Endothelial cell of umbilical vein (primary cell): ENCODE measurements around the gene CKB. TPM values are rescaled to one million over a fixed set of nuclear protein-coding genes. Genes with fewer than 3 reads are reported as not detected.

Experiments used
- BruUV-seq: library from RNA; stranded (reverse); fragments of 400-500 nt; replicated peaks from 2 replicates; lab custom pipeline; 2021; lab: Mats Ljungman, UMichigan
- CTCF ChIA-PET: fragments of 300-600, 350-600 bp; sonication (Branson Sonifier 250); formaldehyde crosslinking; loops from one replicate; lab custom pipeline; 2021; ENCODE audit warnings: antibody characterized with exemption, inconsistent platforms; lab: Charles Lee
- POLR2A ChIA-PET: fragments of 300-600, 350-600 bp; sonication (Branson Sonifier 250); formaldehyde crosslinking; loops from one replicate; lab custom pipeline; 2021; ENCODE audit warnings: antibody characterized with exemption, inconsistent platforms; lab: Charles Lee
- DNase-seq: peaks from one replicate; pipeline ENCODE4 v3.0.0-alpha.2; 2011; ENCODE audit warnings: low read depth, low spot score
- FAIRE-seq: peaks from 2 replicates; lab custom pipeline; 2011; peaks lifted over from hg19 to GRCh38; lab: Jason Lieb, UNC
- H2AFZ ChIP-seq: 2 replicates; pipeline ENCODE4 v1.6.0; 2012; ENCODE audit warnings: low read depth, low read length, control low read depth, inconsistent platforms
- H3K27ac ChIP-seq: 2 replicates; pipeline ENCODE4 v1.5.1; 2011; ENCODE audit warnings: low read depth, mild to moderate bottlenecking, control low read depth, low read length, moderate library complexity; ENCODE audit not compliant: insufficient read depth
- H3K27me3 ChIP-seq, 2 experiments: 2 replicates each; pipeline versions ENCODE4 v1.6.0 to v1.6.1; 2011; ENCODE audit warnings: low read length in 2 of 2, mixed read lengths in 1 of 2; ENCODE audit not compliant: control insufficient read depth in 2 of 2, insufficient read depth in 2 of 2
- H3K36me3 ChIP-seq, 2 experiments: 2 replicates in 1 of 2; 3 replicates in 1 of 2; pipeline ENCODE4 v1.5.1; 2011; ENCODE audit warnings: low read length in 2 of 2, mild to moderate bottlenecking in 1 of 2, moderate library complexity in 1 of 2; ENCODE audit not compliant: control insufficient read depth in 2 of 2, insufficient read depth in 2 of 2; ENCODE audit errors: extremely low read depth in 1 of 2
- H3K4me1 ChIP-seq: 3 replicates; pipeline ENCODE4 v1.5.1; 2011; ENCODE audit warnings: mild to moderate bottlenecking, low read length; ENCODE audit not compliant: control insufficient read depth, insufficient read depth; ENCODE audit errors: extremely low read depth
- H3K4me2 ChIP-seq: 2 replicates; pipeline ENCODE4 v1.6.1; 2011; ENCODE audit warnings: low read length, control low read depth, mixed read lengths; ENCODE audit not compliant: insufficient read depth
- H3K4me3 ChIP-seq, 3 experiments: fragments of 200-600 bp in 1 of 3; sonication (generic), shearing (Covaris generic) in 1 of 3; replicated peaks in 1 of 3; 2 replicates each; pipeline ENCODE4 v1.5.1; 2011 to 2016; ENCODE audit warnings: control low read depth in 3 of 3, low read length in 3 of 3, mild to moderate bottlenecking in 2 of 3, inconsistent platforms in 1 of 3, low read depth in 1 of 3, moderate library complexity in 1 of 3; ENCODE audit not compliant: insufficient read depth in 1 of 3
- H3K79me2 ChIP-seq: 2 replicates; pipeline ENCODE4 v1.6.0; 2012; ENCODE audit warnings: low read length, inconsistent platforms; ENCODE audit not compliant: control insufficient read depth, insufficient read depth
- H3K9ac ChIP-seq: replicated peaks from 2 replicates; pipeline ENCODE3; 2011; ENCODE audit warnings: low read length, control low read depth; ENCODE audit not compliant: insufficient read depth; ENCODE audit errors: extremely low read depth
- H3K9me1 ChIP-seq: replicated peaks from 3 replicates; pipeline ENCODE4 v1.6.0; 2011; ENCODE audit warnings: mild to moderate bottlenecking, low read length; ENCODE audit not compliant: control insufficient read depth, insufficient read depth; ENCODE audit errors: extremely low read depth
- H3K9me3 ChIP-seq: replicated peaks from 2 replicates; pipeline ENCODE4 v1.5.1; 2012; ENCODE audit warnings: low read length, inconsistent platforms; ENCODE audit not compliant: control insufficient read depth, insufficient read depth
- H4K20me1 ChIP-seq: replicated peaks from 2 replicates; pipeline ENCODE3; 2011; ENCODE audit warnings: mild to moderate bottlenecking, low read length; ENCODE audit not compliant: control insufficient read depth, insufficient read depth; ENCODE audit errors: extremely low read depth
- FOS ChIP-seq: IDR thresholded peaks from 2 replicates; pipeline ENCODE4 v1.6.1; 2011; ENCODE audit warnings: mild to moderate bottlenecking, low read length, moderate library complexity, borderline replicate concordance; ENCODE audit not compliant: insufficient read depth
- JUN ChIP-seq: IDR thresholded peaks from 2 replicates; pipeline ENCODE4 v1.6.1; 2011; ENCODE audit warnings: borderline replicate concordance, low read depth; ENCODE audit not compliant: insufficient read length, insufficient read depth
- dilution Hi-C: fragments of 300-500 bp; cut with MboI; formaldehyde crosslinking; loops from one replicate; pipeline ENCODE4 v1.15.0; 2019; ENCODE audit warnings: low sequenced_read_pairs; ENCODE audit not compliant: extremely low pct_ligation_motif_present
- intact Hi-C: fragments of 100-400 bp; cut with micrococcal nuclease; formaldehyde crosslinking; loops from one replicate; pipeline ENCODE4 v1.10.0; 2022
- polyA plus RNA-seq, 4 experiments: library from polyadenylated mRNA; depleted of rRNA in 3 of 4; stranded (reverse) in 3 of 4; unstranded in 1 of 4; fragments of >200 nt; gene quantifications; 2 replicates each; pipeline versions ENCODE4 v1.2.1 to v1.2.3, GENCODE V29; 2011 to 2012; ENCODE audit warnings: missing spikeins in 1 of 4
- total RNA-seq: library from RNA; stranded (reverse); gene quantifications from 2 replicates; pipeline ENCODE4 v1.2.3, GENCODE V29; 2021
- TF ChIP-seq, protein P1 (sequence below): IDR thresholded peaks from 2 replicates; pipeline ENCODE4 v1.6.1; 2011; ENCODE audit not compliant: insufficient read depth, insufficient read length

The CKB gene
- total and polyA plus RNA-seq, 2 donors (not counting 3 experiments of a cell fraction or from before 2014, with no cell fraction given), result 4.0 to 6.9 TPM

DNA sequence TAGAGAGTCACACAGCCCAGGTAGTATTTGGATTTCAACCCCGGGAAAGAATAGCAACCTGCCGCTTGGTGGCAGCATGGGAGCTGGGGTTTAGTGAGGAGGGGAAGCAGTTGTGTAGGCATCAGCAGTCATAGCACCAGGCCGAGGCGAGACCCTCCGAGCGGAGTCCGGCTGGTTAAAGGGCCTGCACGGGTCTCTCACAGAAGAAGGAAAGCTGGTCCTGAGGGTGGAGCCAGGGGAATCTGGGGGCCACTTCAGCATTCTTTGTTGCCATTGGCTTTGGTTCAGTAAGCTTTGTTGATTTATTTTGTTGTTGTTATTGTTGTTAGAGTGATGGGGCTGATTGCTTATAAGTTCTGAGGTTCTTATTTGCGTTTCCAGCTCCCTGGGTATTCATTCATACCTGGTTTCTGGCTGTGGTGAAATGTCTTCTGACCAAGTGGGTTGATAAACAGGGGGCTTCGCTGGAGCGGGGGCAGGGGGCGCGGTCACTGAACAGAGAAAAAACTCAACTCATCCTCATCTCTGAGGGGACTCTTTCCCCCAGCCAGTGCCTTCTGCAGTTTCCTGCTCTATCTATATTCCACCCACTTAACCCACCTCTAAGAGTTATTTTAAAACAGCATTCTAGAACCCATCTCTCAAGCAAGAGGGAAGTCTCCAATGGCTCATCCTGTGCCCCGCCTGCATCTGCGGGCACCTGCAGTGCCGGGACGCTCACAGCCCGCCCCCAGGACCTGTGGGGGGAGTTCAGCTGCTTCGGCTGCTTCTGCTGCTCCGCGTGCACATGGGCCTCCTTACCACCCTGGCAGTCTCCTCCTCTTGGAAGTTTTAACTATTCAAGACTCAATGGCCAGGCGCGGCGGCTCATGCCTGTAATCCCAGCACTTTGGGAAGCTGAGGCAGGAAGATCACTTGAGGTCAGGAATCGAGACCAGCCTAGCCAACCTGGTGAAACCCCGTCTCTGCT lies 11.6 kb downstream of the CKB start:
- H3K9me3 ChIP-seq, result no peaks in the 10 kb centered on the region
- H3K9me1 ChIP-seq, result no peaks in the 10 kb centered on the region
- H4K20me1 ChIP-seq, result no peaks in the 10 kb centered on the region
- ChIA-PET POLR2A (interaction anchor here (0.6 kb wide), 1 partner anchor 83 kb away, joined by 7 read pairs; no protein-coding TSS in a partner anchor), CTCF (interaction anchor here (0.8 to 1.2 kb wide), 3 partner anchors 8 to 12 kb away, joined by 3 to 5 read pairs (median 3); no protein-coding TSS in a partner anchor)
- FAIRE-seq, result no peak
- peaks cover 6 to 17% of the 10 kb centered on the region in 2 experiments for H3K36me3 ChIP-seq
- DNase-seq, result no peak
- no peaks in the 10 kb centered on the region for H3K79me2 ChIP-seq
- no peak overlapping the region for H3K4me2 ChIP-seq
- TF ChIP-seq FOS (no peak), JUN (no peak)
- TF ChIP-seq, protein P1, sequence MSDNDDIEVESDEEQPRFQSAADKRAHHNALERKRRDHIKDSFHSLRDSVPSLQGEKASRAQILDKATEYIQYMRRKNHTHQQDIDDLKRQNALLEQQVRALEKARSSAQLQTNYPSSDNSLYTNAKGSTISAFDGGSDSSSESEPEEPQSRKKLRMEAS, result no peak
- H3K9ac ChIP-seq, result no peak overlapping the region
- dilution Hi-C loops (no loop called here), intact Hi-C loops (no loop called here)
- H3K27me3 ChIP-seq, result no peaks in the 10 kb centered on the region
- no peak overlapping the region for H3K4me3 ChIP-seq
- no peak overlapping the region for H2AFZ ChIP-seq
- no TSS peak for BruUV-seq
- no peaks in the 10 kb centered on the region for H3K4me1 ChIP-seq
- no peak overlapping the region for H3K27ac ChIP-seq
